Activated CD4-positive, alpha-beta T cell treated with anti-CD3 and anti-CD28 coated beads for 24 hours (primary cell): Measurements from ENCODE around the gene CLMP.

Source experiments
- DNase-seq, 2 donors: peaks; one replicate each; pipeline ENCODE4 v3.0.0-alpha.2; 2020; ENCODE audit warnings: low read depth in 2 of 2

CLMP gene, protein sequence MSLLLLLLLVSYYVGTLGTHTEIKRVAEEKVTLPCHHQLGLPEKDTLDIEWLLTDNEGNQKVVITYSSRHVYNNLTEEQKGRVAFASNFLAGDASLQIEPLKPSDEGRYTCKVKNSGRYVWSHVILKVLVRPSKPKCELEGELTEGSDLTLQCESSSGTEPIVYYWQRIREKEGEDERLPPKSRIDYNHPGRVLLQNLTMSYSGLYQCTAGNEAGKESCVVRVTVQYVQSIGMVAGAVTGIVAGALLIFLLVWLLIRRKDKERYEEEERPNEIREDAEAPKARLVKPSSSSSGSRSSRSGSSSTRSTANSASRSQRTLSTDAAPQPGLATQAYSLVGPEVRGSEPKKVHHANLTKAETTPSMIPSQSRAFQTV

DNA sequence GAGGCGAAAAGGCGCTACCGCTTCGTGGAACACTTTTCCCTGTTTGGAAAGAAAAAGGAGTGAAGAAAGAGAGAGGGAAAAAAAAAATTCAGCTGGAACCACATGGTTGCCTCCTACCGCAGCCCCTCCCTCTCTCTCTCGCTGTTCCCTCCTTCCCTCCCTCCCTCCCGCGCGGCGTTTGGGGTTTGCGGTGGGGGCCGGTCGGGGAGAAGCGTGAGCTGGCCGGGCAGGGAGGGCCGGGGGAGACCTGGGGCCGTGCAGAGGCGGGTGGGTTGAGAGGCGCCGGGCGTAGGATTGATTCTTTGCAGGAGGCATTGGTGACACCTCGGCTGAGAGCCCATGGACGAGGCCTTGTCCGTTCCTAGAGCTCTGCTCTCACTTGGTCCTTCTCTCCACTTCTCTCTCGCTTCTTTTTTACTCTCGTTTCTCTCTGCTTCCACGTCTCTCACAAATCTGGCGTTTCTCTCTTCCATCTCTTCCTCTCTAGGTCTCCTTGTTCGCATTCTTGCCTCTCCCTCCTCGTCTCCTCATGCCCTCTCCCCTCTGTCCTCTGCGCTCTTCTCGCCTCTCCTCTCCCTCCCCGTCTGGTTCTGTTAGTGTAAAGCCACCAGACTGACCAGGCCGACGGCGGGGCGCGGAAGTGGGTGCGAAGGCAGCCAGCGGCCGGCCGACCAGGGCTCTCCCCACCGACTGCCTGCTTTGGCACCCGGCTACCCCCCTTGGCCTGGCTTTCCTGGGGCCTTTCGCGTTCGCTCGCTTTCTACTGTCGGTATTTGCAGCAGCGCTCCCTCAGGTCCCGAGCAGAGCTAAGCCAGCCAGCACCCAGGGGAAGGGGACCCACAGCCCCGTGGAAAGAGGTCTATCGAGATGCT, at the start of gene CLMP:
Gene CLMP, minus strand, starts transcription at position 61 of the 872 bp plus-strand sequence. CDS start 308 bp downstream, outside the sequence.
- DNase-seq, result no peak

DNA sequence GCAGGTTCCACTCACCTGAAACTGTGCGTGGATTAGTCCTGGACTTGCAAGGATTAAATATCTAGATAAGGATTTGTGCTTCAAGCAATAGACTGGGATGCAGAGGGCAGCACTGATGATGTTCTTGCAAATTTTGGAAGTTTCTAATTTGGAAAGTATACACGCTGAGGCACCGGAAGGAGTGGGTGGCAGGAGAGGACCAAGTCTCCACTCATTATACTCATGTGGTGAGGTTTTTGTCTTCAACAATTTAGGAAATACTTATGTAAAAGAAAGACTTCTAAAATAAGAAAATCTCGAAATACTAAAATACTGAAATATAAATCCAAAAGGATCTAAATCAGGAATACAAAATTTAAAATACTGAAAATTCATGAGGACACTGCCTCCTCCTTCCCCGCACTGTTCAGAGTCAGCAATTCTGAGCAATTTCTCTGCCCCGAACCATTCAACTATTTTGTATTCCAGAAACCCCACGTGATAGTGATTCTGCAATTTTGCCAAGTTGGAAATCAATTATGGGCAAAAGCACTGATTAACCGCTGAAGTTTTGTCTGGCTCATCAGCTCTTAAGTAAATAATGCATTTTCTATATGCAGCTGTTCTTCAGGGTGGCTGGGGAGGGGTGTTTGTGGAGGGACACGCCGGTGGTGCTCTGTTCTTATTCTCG, 47.0 kb upstream of the CLMP start:
- no peak for DNase-seq

DNA sequence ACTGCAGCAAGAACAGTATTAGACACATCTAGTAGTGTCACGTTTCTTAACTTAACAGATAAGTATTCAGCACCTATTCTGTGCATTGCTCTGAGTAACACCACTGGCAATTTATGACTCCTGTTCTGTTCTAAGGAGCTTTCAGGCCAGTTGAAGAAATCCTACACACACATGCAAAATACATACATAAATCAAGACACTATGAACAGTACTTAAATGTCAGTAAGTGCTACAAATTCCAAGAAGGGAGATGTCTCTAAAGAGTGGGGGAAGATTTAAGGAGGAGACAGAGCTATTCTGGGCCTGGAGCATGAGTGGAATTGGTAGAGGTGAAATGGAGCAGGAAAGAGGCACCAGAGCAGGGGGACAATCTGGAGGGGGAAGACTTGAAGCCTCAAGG, 46.2 kb upstream of the CLMP start:
- DNase-seq, result no peak

DNA sequence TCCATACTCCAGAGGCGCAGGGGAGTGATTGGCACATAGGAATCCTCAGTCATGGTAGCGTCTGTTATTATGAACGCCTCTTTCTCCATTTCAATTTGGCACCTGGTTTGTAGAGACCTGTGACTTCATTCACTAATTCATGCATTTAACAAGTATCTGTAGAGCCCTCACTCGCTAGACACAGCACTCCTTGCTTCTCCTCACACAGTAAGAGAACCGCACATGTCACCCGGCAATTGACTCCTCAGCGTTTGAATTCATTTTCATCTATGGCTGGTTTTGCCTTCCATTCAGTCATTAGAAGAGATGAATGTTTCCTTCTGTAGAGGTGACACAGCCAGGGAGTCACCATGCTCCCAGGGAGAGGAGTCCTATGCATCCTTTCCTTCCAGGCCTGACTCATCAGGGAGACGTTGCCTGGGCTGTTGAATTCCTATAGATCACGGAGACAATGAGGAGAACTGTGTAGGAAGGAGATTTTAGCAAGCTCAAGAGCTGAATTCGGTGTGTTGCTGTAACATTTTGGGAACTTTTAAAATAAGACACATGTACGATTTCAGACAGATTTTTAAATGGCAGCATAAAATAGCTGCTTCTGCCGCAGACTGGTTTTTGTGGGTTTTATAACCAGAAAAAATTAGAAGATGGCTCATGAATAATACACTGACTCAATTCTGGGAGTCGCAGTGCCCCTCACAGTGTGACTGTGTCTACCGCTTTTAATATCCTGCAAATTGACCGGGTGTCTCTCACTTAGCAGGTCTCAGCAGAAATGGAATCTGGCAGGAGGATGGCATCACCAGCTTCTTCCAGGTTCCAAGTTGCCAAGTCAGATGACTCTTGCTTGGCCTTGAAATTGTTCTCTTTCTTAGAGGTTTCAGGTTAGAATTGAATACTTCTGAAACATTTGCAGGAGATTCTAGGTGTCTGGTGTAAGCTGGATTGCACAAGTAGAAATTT, 44.4 kb upstream of the CLMP start:
- no peak for DNase-seq

DNA sequence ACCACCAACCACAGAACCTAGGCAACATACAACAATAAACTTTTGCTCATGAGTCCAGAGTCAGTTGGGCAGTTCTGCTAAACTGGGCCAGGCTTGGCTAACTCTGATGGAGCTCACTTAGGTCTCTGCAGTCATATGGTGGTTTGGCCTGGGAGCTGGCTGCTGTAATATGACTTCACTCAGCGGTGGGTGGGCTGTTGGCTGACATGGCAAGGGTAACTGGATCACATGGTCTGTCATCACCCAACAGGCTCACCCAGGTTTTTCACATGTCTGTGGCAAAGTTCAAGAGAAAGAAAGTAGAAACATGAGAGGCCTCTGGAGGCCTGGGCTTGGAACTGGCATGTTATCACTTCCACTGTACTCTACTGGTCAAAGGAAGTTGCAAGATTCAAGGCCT, 43.2 kb upstream of the CLMP start:
- no peak for DNase-seq

DNA sequence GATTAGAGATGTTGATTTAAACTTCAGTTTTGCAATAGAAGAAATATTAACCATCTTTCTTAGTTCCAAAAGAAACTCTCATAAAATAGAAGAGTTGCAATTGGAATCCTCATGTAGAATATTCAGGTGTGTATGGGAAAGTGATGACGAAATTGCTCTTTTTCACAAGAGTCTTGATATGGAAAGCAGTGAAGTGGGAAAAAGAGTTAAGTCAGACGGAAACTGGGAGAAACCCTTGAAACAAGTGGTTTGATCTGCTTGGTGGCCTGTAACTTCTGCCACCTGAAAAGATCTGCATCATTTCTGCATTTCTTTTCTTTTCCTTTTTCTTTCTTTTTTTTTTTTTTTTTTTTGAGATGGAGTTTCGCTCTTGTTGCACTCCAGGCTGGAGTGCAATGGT, 41.8 kb upstream of the CLMP start:
- DNase-seq, result no peak

DNA sequence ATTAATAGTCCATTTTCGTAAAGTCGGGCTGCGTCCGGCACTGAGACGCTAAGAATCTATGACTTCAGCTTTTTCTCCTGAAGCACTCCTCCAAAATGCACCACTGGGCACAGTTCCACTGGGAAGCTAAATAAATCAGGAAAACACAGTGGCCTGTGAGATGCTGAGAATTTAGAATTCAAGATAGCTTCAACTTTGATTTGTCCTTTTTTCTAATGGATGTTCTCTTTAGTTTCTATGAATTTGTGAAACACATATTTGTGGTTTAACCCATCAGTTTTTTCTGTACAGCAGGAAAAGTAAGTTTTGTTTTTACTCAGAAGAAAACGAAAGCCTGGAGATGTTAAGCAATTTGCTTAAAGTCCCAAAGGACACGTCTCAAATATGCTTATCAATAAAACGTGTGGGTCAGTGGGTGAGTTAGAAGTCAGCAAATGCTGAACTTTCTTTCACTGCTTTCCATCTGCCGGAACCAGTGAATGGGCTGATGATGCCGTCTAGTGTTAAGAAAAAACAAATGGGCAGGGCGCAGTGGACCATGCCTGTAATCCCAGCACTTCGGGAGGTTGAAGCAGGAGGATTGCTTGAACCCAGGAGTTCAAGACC, 40.7 kb upstream of the CLMP start:
- DNase-seq, result no peak

DNA sequence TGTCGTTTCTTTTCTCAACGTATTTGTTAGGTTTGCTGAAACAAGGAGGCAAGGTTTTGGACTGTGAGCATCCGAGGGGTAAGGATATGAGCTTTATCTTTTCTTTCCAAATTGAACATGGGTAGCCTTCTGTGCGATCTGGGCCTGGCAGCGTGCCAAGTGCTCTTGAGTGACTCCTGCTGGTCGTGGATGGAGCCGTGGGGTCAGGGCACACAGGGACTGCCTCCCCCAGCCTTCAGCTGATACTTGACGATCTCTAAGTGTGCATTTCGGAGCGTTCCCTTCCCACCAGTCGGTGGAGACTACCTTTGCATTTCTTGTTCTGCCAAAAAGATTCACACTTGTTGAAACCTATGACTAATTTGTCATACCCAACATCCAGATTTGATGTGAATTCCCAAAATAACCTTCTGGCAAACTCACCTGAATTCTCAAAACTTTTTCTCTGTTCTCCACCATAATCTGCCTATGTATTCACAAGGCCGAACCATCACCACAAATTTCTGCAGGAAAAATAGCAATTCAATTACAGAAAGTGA, 40.1 kb upstream of the CLMP start:
- peak; percentile 16 to 35 for DNase-seq

DNA sequence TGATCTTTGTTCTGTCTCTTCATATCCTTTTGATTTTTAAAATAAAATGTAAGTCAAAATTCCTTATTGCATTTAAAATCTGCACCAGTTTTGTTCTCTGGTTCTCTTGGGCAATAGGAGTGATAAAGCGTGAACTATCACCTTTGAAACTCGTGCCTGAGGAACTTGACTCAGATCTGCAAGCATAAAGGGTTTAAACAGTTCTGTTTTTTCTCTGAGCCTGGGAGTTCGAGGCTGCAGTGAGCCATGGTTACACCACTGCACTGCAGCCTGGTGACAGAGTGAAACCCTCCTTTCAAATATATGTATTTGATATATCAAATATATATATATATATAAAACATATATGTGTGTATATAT, 38.9 kb upstream of the CLMP start:
- no peak for DNase-seq

DNA sequence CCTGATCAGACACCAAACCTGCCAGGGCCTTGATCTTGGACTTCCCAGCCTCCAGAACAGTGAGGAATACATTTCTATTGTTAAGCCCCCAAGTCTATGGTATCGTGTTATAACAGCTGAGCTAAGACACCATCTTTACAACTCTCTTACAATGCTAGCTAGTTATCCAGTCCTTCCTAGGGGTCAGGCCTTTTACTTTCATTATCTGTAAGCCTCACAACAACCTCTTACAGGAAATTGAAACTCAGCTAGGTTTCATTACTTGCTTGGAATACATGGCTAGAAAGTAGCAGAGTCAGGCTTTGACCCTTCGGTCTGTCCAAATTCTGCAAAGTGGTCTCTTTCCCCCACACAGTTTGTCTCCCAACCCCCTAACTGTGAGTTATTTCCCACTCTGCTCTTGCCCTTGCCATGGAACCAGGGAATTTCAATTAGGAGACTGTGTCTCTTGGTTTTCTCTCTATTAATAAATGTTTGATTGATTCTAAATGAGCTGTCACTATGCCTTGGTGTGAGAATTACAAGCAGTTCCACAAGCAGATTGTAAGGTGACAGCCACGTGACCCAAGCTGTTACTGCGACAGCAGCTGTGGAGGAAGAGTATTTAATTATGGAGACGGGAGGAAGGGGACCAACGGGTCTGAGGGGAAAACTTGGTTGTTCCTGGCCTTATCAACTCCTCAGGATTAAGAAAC, 38.4 kb upstream of the CLMP start:
- no peak for DNase-seq

DNA sequence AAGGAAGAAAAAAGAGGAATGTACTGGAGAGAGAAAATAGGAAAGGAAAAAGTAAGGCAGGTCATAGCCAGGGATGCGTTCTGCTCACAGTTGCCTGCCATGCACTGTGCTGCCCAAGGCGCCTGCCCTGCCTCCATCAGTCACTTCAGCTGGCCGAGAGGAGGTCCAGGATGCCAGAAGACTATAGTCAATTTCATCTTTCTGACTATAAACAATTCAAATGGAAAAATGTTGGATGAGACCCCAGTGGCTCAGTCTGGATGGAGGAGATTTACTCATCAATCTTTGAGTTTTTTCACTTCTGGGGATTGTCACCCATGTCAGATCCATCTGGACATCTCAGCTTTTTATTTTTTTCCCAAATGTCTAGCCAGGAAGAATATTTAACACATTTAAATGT, 36.7 kb upstream of the CLMP start:
- no peak for DNase-seq

DNA sequence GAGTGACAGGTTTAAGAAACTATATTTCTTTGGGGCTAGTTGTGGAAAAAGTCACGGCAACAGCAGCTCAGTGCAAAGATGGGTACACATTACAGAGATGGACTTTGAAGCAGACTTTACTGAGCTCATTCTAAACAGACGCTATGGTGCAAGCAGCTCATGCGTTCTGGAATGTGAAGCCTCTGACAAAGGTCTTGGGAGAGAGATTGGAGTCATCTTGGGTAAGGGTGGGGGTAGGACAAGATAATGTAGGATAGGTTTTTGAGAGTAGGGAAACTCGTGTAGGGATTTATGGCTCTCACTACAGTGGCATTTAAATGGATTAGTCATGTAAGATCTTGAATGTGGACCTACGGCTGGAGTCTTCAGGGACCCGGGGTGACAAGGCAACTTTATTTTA, 36.2 kb upstream of the CLMP start:
- no peak for DNase-seq

DNA sequence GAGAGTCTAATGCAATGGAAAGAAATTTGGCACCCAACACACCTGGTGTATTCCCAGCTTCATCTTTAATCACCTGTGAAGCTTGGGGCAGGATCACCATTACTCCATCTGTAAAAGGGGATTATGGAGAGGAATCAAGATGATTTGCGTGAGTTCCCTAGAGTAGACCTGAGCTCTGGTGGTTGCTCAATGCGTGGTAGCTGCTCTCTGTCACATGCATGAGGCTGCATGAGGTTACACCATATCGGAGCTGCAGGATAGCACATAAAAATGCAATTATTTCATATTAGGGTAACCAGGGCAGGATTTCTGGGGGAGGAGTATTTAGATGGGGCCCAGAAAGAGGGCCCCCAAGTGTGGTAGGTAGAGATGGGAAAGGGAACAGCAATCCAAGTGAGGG, 35.3 kb upstream of the CLMP start:
- no peak for DNase-seq

DNA sequence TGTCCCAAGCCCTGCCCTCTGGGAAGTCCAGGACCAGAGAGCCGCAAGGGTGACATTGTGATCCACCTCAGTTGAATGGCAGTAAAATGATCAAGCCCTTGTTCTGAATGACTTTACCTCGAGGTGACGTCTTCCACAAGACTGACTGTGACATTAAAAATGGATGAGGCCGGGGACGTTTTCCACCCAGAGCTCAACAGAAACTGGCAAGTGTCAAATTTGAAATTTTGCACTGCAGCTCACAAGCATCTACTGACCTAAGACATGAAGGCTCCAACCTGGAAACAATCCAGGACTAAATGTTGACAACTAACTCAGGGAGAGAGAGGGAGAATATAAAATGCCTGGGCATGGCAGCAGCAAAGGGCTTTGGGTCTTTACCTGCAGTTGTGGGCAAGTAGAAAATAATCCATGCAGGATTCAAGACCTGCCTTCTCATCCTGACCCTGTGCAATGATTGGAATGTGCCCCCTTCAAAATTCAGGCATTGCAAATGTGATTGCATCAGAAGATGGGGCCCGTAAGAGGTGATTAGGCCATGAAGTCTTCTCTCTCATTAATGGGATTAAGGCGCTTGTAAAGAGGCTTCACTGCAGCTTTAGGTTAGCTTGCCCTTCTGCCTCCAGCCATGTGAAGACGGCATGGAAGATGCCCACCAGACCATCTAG, 33.6 kb upstream of the CLMP start:
- no peak for DNase-seq

DNA sequence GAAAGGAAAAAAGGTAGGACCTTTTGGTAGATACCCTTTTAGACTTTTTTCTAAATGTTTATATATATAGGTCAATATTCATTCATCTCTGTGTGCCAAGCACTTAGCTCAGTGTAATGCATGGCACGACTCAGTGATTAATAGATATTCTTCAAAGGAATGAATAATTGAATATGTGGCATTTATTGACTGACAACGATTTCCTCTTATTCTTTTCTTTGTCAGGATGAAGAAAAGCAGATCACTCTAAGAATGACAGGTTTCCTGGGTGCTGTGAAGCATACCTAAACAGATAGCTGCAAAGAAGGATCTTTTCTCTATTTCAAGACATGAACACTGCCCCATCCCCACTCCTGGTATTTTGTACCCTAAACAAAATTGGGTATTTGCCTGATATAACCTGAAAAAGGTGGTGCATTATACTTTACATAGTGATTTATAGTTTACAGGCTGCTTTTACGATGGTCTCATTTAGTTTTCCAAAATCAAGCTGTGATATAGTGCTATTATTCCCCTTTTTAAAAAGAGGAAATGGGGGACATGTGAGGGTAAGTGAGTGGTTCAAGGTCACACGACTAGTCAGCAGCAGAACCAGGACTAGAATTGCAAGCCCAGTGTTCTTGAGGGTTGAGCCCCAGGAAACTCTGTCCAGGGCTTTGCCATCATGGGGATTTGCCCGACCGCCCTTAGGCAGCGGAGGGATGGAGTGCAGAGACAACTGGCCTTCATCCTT, 32.9 kb upstream of the CLMP start:
- DNase-seq, result no peak

DNA sequence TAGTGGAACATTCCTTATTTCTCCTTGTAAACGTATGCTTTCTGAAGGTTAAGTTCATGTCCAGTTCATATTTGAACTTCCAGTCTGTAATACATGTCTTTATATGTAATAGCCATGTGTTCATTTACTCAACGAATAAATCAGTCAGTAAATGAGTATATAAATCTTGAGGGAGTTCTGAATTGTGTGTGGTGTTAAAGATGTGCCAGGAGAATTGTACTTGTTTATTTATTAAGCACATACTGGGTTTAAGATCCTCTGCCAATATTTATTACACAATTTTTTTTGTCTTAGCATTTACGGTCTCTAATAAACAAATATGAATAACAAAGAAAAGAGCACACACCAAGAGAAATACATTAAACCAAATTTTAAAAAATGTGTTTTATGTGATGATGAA, 26.5 kb upstream of the CLMP start:
- DNase-seq, result no peak

DNA sequence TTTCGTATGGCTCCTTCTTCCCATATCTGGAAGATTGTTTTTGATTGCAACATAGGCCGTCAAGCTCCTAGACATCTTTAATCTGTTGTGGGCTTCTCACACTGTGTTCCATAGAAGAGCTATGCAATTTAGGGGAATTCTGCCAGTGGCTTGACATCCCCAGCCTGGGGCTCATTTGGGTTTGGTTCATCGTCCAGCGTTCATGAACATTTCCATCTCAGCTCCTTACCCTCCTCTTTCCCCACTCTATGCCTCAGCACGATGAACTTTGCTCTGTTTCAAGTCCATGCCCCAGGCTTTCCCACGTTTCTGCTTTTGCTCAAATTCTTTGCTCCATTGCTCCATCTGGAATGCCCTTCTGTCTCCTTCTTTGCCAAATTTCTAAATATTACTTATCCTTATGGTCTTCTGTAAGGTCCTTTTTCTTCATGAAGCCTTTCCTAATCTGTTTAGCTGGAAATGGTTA, 26.1 kb upstream of the CLMP start:
- no peak for DNase-seq

DNA sequence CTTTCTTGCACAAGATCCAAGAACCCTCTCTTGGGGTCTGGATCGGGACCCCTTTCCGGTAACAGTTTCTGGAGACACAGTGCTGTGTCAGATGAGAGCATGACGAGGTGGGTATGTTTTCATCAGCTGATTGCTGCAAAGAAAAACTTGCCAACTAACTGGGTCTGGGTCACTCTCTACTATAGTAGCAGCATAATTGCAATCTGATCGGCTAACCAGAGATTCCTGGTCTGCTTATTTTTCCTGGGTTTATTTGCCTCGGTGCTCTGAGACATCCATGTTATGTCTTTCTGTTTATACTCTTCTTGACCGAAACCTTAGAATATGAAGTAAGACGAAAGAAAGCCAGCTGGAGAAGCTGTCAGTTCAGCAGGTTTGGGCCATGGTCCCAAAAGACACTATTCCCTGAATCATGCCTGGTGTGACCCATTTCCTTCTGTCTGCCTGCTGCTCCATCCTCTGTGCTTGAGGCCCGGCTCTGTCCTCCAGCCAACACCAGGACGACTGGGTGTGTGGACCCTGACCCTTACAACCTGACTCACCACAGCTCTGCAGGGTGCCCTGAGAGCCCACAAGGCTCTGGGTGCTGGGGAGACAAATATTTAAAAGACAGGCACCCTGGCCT, 24.1 kb upstream of the CLMP start:
- no peak for DNase-seq
